IPS-NIHi7 (cell line): ENCODE measurements around the gene FAM24B.

Experiments
- DNase-seq: peaks from one replicate; pipeline ENCODE4 v3.0.0; 2012; ENCODE audit warnings: mixed read lengths; ENCODE audit errors: extremely low spot score

Gene FAM24B

GRCh38 chr10:122827302-122827701, 52.1 kb downstream of the FAM24B start:
- DNase-seq, result no peak

- DNase-seq, result no peak
Observed at GRCh38 chr10:122822973-122823690, 56.2 kb downstream of the FAM24B start.

GRCh38 chr10:122821808-122822207, 57.6 kb downstream of the FAM24B start:
- DNase-seq, result no peak

GRCh38 chr10:122815458-122815857, 63.9 kb downstream of the FAM24B start:
- no peak for DNase-seq

- no peak for DNase-seq
Observed at GRCh38 chr10:122814493-122814892, 64.9 kb downstream of the FAM24B start.

GRCh38 chr10:122812751-122813150, 66.6 kb downstream of the FAM24B start:
- DNase-seq, result no peak

- no peak for DNase-seq
Observed at GRCh38 chr10:122802282-122802681, 77.1 kb downstream of the FAM24B start.
